Measurements from ENCODE around the gene PRKCQ.

DNA sequence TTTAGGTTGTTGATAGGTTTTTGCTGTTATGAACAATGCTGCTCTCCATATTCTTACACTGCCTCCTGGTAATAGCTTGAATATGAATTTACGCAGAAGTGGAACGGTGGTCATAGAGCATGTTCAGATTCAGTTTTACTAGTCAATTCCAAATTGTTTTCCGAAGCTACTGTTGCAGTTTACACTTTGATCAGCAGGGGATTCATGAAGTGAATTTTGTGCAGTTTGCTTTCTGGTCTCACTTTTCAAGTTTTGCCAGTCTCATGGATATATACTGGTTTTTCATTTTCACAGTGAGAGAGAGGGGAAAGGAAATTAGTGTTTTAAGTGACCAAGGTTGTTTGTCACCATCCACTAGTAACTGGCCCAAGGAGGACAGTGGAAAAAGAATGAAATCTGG lies 171.3 kb downstream of the PRKCQ start:
- TF ChIP-seq, protein P1, sequence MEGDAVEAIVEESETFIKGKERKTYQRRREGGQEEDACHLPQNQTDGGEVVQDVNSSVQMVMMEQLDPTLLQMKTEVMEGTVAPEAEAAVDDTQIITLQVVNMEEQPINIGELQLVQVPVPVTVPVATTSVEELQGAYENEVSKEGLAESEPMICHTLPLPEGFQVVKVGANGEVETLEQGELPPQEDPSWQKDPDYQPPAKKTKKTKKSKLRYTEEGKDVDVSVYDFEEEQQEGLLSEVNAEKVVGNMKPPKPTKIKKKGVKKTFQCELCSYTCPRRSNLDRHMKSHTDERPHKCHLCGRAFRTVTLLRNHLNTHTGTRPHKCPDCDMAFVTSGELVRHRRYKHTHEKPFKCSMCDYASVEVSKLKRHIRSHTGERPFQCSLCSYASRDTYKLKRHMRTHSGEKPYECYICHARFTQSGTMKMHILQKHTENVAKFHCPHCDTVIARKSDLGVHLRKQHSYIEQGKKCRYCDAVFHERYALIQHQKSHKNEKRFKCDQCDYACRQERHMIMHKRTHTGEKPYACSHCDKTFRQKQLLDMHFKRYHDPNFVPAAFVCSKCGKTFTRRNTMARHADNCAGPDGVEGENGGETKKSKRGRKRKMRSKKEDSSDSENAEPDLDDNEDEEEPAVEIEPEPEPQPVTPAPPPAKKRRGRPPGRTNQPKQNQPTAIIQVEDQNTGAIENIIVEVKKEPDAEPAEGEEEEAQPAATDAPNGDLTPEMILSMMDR (IDR thresholded peaks at IDR 0.05) = peak; percentile 9
- no peak for TF ChIP-seq EZH2phosphoT487 (IDR thresholded peaks at IDR 0.05)

Measured in neural progenitor cell (in vitro differentiated cells).